HG03064 (cell line): ENCODE data around the gene PCDHGB4.
"Not testable (repeated sequence)": the region's sequence is repeated elsewhere in the genome, so short reads cannot be mapped to it uniquely, and the experiment has no call there.

Experiments used
- ATAC-seq: cut with Tn5 transposase; IDR thresholded peaks from one replicate; pipeline ENCODE4 v1.9.1; 2021; ENCODE audit warnings: low read depth; ENCODE audit not compliant: unreplicated experiment

The PCDHGB4 gene

GRCh38 chr5:141397756-141398551 lies 10.5 kb downstream of the PCDHGB4 start, which contains the start of gene PCDHGB5:
PCDHGB5 (plus strand) TSS chr5:141397947; CDS start chr5:141398128, 181 bp downstream.
- ATAC-seq = peak; percentile 98

DNA sequence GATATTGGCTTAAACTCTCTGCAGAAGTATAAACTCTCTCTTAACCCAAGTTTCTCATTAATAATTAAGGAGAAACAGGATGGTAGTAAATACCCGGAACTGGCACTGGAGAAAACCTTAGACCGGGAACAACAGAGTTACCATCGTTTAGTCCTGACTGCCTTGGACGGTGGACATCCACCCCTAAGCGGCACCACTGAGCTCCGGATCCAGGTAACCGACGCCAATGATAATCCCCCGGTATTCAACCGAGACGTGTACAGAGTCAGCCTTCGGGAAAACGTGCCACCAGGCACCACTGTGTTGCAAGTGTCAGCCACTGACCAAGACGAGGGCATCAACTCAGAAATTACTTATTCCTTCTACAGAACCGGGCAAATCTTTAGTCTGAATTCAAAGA lies 11.1 kb downstream of the PCDHGB4 start:
- ATAC-seq = no peak

DNA sequence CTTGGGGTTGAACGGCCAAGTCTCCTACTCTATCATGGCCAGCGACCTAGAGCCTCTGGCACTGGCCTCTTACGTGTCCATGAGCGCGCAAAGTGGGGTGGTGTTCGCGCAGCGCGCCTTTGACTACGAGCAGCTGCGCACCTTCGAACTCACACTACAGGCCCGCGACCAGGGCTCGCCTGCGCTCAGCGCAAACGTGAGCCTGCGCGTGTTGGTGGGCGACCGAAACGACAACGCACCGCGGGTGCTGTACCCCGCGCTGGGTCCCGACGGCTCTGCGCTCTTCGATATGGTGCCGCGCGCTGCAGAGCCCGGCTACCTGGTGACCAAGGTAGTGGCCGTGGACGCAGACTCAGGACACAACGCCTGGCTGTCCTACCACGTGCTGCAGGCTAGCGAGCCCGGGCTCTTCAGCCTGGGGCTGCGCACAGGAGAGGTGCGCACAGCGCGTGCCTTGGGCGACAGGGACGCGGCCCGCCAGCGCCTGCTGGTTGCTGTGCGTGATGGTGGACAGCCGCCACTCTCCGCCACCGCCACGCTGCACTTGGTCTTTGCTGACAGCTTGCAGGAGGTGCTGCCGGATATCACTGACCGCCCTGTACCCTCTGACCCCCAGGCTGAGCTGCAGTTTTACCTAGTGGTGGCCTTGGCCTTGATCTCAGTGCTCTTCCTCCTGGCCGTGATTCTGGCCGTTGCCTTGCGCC lies 12.2 kb downstream of the PCDHGB4 start:
- no peak for ATAC-seq

- no peak for ATAC-seq
Observed at GRCh38 chr5:141402553-141403243, 15.2 kb downstream of the PCDHGB4 start, which contains the start of gene PCDHGA9. PCDHGA9 (plus strand) TSS chr5:141402778; CDS start chr5:141402953, 175 bp downstream.

DNA sequence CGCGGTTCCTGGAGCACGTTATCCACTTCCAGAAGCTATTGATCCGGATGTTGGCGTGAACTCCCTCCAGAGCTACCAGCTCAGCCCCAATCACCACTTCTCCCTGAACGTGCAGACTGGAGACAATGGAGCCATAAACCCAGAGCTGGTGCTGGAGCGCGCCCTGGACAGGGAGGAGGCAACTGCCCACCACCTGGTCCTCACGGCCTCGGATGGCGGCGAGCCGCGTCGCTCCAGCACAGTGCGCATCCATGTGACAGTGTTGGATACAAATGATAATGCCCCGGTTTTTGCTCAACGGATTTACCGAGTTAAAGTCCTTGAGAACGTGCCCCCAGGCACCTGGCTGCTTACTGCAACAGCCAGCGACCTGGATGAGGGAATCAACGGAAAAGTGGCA lies 15.9 kb downstream of the PCDHGB4 start:
- no peak for ATAC-seq

DNA sequence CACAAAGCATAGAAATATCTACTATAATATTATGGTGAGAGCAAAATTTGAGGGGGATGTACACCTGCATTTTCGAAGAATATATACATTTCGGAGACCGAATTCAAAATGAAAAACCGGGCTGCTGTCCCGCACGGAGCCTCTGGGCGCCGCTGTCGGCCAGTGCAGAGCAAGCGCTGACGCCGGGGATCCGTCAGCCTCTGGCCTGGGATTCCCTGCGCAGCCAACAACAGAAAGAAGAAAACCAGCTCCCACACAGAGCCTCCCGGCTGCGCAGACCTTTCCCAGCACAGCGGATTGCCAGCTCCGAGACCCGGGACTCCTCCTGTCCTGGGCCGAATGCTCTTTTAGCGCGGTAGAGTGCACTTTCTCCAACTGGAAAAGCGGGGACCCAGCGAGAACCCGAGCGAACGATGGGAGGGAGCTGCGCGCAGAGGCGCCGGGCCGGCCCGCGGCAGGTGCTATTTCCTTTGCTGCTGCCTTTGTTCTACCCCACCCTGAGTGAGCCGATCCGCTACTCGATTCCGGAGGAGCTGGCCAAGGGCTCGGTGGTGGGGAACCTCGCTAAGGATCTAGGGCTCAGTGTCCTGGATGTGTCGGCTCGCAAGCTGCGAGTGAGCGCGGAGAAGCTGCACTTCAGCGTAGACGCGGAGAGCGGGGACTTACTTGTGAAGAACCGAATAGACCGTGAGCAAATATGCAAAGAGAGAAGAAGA lies 20.4 kb downstream of the PCDHGB4 start, which contains the start of gene PCDHGB6:
PCDHGB6 (plus strand) TSS at position 232 of the 716 bp plus-strand sequence; CDS start at position 414, 182 bp downstream.
- ATAC-seq = not testable (repeated sequence)

DNA sequence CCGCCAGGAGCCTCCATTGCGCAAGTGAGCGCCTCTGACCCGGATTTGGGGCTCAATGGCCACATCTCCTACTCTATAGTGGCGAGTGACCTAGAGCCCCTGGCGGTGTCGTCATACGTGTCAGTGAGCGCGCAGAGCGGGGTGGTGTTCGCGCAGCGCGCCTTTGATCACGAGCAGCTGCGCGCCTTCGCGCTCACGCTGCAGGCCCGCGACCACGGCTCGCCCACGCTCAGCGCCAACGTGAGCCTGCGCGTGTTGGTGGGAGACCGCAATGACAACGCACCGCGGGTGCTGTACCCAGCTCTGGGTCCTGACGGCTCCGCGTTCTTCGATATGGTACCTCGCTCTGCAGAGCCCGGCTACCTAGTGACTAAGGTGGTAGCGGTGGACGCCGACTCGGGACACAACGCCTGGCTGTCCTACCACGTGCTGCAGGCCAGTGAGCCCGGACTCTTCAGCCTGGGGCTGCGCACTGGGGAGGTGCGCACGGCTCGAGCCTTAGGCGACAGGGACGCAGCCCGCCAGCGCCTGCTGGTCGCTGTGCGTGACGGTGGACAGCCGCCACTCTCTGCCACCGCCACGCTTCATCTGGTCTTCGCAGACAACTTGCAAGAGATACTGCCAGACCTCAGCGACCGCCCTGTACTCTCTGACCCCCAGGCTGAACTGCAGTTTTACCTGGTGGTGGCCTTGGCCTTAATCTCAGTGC lies 22.3 kb downstream of the PCDHGB4 start:
- no peak for ATAC-seq

DNA sequence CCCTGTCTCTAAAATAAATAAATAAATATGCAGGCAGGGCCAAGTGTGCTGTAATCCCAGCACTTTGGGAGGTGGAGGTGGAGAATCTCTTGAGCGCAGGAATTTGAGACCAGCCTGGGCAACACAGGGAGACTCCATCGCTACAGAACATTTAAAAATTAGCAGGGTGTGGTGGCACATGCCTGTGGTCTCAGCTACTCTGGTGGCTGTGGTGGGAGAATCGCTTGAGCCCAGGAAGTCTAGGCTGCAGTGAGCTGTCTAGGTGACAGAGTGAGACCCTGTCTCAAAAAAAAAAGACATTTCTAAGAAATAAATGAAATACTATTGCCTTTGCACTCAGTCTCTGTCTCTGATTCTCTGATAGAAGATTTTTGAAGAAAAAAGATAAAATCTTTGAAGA lies 24.1 kb downstream of the PCDHGB4 start:
- ATAC-seq = no peak

- peak; percentile 72 for ATAC-seq
Observed at GRCh38 chr5:141412854-141413539, 25.5 kb downstream of the PCDHGB4 start, which contains the start of gene PCDHGA10. PCDHGA10 (plus strand) TSS chr5:141412987; CDS start chr5:141413176, 189 bp downstream.

DNA sequence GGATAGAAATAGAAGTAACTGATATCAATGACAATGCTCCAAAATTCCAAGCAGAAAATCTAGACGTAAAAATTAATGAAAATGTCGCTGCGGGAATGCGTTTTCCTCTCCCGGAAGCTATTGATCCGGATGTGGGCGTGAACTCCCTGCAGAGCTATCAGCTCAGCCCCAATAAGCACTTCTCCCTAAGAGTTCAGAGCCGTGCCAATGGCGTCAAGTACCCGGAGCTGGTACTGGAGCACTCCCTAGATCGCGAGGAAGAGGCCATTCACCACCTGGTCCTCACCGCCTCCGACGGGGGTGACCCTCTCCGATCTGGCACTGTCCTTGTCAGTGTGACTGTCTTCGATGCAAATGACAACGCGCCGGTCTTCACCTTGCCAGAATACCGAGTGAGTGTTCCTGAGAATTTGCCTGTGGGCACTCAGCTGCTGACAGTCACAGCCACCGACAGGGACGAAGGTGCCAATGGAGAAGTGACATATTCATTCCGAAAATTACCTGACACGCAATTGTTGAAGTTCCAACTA lies 26.1 kb downstream of the PCDHGB4 start:
- ATAC-seq = no peak

GRCh38 chr5:141414548-141415274 lies 27.2 kb downstream of the PCDHGB4 start:
- not testable (repeated sequence) for ATAC-seq

DNA sequence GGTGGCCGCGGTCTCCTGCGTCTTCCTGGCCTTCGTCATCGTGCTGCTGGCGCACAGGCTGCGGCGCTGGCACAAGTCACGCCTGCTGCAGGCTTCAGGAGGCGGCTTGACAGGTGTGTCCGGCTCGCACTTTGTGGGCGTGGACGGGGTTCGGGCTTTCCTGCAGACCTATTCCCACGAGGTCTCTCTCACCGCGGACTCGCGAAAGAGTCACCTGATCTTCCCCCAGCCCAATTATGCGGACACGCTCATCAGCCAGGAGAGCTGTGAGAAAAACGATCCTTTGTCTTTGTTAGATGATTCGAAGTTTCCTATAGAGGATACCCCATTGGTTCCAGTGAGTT lies 27.7 kb downstream of the PCDHGB4 start:
- not testable (repeated sequence) for ATAC-seq

DNA sequence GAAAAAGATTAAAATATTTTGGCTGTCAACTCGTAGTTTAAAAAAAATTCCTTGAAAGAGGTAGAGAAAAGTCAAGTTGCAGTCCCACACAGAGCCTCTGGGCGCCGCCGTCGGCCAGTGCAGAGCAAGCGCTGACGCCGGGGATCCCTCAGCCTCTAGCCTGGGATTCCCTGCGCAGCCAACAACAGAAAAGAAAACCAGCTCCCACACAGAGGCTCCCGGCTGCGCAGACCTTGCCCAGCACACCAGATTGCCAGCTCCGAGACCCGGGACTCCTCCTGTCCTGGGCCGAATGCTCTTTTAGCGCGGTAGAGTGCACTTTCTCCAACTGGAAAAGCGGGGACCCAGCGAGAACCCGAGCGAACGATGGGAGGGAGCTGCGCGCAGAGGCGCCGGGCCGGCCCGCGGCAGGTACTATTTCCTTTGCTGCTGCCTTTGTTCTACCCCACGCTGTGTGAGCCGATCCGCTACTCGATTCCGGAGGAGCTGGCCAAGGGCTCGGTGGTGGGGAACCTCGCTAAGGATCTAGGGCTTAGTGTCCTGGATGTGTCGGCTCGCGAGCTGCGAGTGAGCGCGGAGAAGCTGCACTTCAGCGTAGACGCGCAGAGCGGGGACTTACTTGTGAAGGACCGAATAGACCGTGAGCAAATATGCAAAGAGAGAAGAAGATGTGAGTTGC lies 30.1 kb downstream of the PCDHGB4 start, which contains the start of gene PCDHGB7:
PCDHGB7 (plus strand) TSS at position 184 of the 679 bp plus-strand sequence; CDS start at position 367, 183 bp downstream.
- ATAC-seq = peak; percentile 74

DNA sequence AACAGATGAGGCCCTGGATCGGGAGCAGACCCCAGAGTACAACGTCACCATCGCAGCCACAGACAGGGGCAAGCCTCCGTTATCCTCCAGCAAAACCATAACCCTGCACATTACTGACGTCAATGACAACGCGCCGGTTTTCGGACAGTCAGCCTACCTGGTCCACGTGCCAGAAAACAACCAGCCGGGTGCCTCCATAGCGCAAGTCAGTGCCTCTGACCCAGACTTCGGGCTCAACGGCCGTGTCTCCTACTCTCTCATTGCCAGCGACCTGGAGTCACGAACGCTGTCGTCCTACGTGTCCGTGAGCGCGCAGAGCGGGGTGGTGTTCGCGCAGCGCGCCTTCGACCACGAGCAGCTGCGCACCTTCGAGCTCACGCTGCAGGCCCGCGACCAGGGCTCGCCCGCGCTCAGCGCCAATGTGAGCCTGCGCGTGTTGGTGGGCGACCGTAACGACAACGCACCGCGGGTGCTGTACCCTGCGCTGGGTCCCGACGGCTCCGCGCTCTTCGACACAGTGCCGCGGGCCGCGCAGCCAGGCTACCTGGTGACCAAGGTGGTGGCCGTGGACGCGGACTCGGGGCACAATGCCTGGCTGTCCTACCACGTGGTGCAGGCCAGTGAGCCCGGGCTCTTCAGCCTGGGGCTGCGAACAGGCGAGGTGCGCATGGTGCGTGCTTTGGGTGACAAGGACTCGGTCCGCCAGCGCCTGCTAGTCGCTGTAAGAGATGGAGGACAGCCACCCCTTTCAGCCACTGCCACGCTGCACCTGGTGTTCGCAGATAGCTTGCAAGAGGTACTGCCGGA lies 31.8 kb downstream of the PCDHGB4 start:
- no peak for ATAC-seq

- peak; percentile 52 for ATAC-seq
Observed at GRCh38 chr5:141420855-141421488, 33.5 kb downstream of the PCDHGB4 start, which contains the start of gene PCDHGA11. PCDHGA11 (plus strand) TSS chr5:141421051; CDS start chr5:141421228, 177 bp downstream.

- no peak for ATAC-seq
Observed at GRCh38 chr5:141421489-141421855, 34.0 kb downstream of the PCDHGB4 start.
